GM18951 (cell line): ENCODE results near the gene EPHB2.

Source experiments
- POLR2A ChIP-seq: IDR thresholded peaks from 4 replicates; pipeline ENCODE4 v1.6.1; 2011; ENCODE audit warnings: mild to moderate bottlenecking; ENCODE audit not compliant: insufficient read length, insufficient read depth; ENCODE audit errors: extremely low read depth
- in situ Hi-C: fragments of 300-500 bp; cut with MboI; formaldehyde crosslinking; loops from one replicate; pipeline ENCODE4 v1.12.0; 2022; ENCODE audit warnings: low sequenced_read_pairs, mixed read lengths, inconsistent platforms; ENCODE audit not compliant: unreplicated experiment

EPHB2 gene

GRCh38 chr1:22949822-22950331 lies 239.2 kb downstream of the EPHB2 start:
- no peak for TF ChIP-seq POLR2A
- in situ Hi-C loops, result no loop called here

DNA sequence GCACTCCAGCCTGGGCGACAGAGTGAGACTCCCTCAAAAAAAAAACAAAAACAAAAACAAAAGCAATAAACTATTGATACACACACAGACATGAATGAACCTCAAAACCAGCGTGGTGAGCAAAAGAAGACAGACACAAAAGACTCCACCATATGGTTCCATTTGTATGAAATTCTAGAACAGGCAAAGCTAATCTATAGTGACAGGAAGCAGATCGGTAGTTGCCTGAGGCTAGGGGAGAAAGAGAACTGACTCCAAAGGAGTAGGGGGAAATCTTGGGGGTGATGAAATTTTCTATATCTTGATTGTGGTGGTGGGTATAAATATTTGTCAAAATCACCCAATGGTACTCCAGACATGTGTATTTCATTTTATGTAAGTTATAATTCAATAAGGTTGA lies 241.2 kb downstream of the EPHB2 start:
- in situ Hi-C loops, result no loop called here
- no peak for TF ChIP-seq POLR2A

- in situ Hi-C loops, result no loop called here
- TF ChIP-seq POLR2A, result no peak
These were observed 242.0 kb downstream of the EPHB2 start for GRCh38 chr1:22952694-22953056.

DNA sequence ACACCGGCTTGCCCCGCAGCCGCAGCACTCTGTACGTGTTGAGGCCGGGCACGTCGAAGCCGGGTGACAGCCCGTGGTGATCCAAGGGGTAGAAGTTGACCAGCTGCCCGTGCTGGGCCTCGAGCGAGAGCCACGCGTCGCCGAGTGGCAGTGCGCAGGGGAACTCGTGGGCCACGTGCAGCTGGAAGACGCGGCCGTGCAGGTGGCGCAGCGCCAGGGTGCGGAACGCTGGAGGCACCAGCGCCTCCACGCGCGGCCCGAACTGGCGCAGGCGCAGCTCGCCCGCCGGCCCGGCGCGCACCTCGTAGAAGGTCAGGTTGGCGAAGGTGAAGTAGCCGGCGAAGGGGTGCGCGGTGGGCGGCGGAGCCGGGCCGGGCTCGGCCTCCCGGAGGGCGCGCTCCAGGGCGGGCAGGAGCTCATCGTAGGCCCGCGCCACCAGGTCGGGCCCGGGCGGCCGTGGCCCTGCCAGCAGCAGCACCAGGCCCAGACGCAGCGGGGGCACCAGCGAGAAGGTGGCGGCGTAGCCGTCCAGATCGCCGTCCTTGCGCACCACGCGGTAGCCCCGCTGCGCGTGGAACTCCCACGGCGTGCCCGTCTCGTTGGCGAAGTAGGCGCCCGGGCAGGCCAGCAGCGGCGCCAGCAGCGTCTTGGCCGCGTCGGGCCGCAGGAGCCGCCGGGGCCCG lies 242.6 kb downstream of the EPHB2 start:
- in situ Hi-C loops, result no loop called here
- TF ChIP-seq POLR2A, result no peak

DNA sequence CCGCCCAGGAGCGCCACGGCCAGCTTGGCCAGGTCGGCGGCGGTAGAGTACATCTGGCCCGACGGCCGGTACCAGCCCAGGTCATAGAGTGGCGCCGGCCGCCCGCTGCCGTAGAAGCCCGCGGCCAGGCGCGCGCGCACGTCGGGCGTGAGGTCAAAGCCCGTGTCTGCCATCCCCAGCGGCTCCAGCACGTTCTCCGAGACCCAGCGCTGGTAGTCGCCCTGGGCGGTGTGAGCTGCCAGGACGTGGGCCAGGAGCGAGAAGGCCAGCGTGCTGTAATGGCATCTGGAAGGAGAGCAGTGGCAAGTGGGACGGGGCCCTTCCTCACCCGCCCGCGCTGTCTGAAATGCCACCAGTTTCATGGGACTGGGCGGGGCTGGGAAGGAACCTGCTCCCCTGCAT lies 243.1 kb downstream of the EPHB2 start:
- no peak for TF ChIP-seq POLR2A
- in situ Hi-C loops, result no loop called here

- no peak for TF ChIP-seq POLR2A
- in situ Hi-C loops, result no loop called here
These were observed 244.5 kb downstream of the EPHB2 start for GRCh38 chr1:22955146-22955545.

GRCh38 chr1:22957066-22957465 lies 246.4 kb downstream of the EPHB2 start:
- in situ Hi-C loops, result no loop called here
- no peak for TF ChIP-seq POLR2A

DNA sequence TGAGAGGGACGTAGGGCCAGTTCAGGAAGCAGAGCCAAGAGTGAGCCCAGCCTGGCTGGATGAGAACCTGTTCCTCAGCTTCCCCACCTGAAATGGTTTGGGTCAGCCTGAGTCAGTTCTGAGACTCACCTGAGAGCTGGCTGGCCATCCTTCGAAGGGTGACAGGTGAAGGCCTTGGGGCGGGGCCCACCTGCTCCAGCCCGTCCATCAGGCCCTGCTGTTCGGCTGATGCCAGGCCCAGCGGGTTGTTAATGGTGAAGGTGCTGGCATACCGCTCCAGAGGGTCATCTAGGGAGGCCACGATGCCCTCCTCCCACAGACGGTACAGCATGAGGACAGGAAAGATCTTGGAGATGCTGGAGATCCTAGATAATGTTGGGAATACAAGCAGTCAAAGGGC lies 247.9 kb downstream of the EPHB2 start:
- no peak for TF ChIP-seq POLR2A

DNA sequence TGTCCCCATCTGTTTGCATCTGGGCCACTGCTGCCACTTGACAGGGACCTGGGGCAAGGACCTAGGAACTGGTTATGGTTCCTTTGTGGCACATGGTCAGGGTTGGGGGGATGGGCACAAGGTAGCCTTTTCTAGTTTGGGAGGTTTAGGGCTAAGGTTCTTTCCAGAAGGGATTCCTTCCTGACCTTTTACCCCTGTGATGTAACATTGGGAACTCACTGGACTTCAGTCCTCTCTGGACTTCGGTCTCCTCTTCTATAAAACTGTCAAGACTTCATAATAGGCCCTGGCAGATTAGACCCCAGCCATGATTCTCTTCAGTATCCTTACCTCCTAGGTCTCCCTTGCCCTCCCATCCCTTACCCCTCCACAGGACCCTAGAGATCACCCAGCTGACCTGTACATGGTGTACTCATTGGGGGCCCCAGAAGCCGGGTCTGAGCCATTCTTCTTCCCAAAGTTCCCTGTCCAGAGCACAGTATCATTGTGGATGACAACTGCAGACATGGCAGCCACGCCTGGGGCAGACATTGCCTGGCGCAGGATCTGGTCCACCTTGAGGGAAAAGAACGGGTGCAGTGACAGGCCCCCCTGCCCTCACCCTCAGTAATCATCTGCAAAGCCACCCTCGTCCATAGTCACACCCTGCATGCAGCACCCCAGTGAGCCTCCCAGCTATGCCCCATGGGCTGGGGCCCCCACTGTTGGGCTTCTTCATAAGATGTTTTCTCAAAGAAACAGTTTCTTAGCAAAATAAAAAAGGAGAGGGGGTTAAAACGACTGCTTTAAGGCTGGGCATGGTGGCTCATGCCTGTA lies 249.1 kb downstream of the EPHB2 start:
- in situ Hi-C loops, result no loop called here
- no peak for TF ChIP-seq POLR2A

More for the DNA sequence above, 247.9 kb downstream of the EPHB2 start:
- in situ Hi-C loops, result no loop called here

DNA sequence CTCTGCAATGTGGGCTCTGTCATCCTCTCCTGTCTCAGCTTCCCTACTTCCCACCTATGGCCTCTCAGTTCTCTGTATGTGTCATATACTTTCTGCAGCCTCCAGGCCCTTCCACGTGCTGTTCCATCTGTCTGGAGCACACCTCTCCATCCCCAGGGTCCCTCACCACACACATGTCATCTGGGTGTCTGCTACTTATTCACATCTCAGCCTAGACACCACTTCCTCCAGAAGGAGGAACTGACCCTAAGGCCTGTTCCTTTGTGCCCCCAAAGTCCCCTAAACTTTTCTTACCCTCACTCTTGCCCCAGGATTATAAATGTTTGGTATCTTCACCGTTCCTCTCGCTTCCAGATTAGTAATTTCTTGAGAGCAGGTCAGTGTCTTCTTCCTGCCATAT lies 251.9 kb downstream of the EPHB2 start:
- in situ Hi-C loops, result no loop called here
- no peak for TF ChIP-seq POLR2A

GRCh38 chr1:22963044-22963677 lies 252.5 kb downstream of the EPHB2 start:
- TF ChIP-seq POLR2A, result no peak
- in situ Hi-C loops, result no loop called here

- no peak for TF ChIP-seq POLR2A
- in situ Hi-C loops, result no loop called here
These were observed 255.7 kb downstream of the EPHB2 start for GRCh38 chr1:22966309-22966708.

GRCh38 chr1:22967833-22968232 lies 257.2 kb downstream of the EPHB2 start:
- in situ Hi-C loops, result no loop called here
- no peak for TF ChIP-seq POLR2A

DNA sequence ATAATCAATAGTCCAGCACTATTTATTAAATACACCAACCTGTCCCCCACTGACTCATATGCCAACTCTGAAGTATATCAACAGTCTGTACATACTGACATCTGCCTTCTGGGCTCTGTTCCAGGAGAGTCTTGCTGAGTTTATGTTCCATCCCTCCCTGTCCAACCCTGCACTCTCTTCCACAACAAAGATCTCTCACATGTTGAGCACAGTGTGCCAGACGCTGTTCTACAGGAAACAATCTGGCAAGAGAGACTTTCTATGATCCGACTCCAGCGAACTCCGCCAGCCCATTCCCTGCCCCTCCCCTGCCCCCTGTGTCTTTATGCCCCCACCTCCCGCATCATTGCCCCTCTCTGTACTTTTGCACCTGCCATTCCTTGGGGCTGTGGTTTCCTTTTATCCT lies 258.7 kb downstream of the EPHB2 start:
- in situ Hi-C loops, result no loop called here

DNA sequence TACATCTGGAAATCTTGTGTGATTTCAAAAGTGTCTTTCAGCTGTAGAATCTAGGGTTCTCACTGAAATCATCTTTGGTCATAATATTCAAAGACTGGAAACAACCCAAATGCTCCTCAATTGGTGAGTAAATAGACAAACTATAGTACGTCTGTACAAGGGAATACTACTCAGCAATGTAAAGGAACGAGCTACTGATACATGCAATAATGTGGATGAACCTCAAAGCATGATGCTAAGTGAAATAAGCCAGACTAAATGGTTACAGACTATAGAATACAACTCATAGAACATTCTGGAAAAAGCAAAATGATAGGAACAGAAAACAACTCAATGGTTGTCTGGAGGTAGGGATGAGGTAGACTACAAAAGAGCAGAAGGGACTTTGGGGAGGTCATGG lies 259.5 kb downstream of the EPHB2 start:
- in situ Hi-C loops, result no loop called here

More for the DNA sequence above, 258.7 kb downstream of the EPHB2 start:
- no peak for TF ChIP-seq POLR2A

More for the DNA sequence above, 259.5 kb downstream of the EPHB2 start:
- TF ChIP-seq POLR2A, result no peak
